NCI-H2107 (cell line): ENCODE data around the gene CASTOR1.

Experiments used
- DNase-seq: peaks from one replicate; lab custom pipeline; 2025; lab: John Stamatoyannopoulos, UW

Gene CASTOR1

DNA sequence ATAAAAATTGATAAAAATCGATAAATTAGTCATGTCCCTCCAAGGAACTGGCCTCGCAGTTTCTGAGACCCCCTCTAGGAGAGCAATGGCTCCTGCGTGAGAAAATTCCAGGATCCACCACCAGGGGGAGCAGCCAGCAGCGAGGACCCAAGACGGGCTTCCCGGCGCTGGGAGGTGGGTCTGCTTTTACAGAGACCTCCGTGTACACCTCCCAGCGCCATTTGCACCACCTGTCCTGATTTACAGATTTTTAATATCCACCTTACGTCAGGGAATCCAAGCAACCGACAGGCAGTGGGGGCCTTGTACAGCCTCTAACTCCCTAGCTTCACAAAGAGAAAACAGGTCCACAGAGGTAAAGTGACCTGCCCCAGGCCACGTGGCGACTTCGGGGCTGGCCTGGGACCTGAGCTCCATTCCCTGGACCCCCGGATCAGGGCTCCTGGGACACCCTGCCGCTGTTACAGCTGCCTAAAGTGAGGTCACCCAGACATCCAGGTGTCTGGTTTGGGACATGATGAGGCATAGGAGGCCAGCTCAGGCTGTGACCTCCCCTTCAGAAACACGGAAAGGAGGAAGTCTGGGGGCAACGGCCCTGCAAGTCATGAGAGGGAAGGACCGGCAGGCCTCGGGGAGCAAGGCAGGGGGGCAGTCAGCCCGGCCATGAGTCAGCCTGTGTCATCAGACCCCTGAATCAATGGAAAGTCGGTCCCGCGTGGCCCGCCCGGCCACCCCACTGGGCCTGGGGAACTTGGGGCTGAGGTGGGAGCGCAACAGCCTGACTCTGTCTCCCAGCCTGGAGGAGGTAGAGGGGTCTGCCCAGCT, 26.2 kb downstream of the CASTOR1 start:
- DNase-seq, result peak; percentile 24

DNA sequence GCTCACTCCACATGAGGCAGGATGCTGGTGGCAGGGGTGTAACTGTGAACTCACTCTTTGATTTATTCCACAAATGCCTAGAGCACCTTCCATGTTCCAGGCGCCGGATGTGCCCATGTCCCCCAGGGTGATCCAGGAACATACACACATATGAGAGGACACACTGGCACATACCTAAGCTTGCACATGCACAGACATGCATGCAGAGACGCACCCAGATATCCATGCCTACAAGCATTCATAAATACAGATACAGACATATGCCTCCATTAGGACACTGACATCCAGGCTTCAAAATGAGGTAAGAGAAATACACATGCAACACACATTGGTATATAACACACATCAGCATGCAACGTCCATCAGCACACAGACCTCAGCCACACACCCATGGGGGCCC, 27.2 kb downstream of the CASTOR1 start:
- no peak for DNase-seq

DNA sequence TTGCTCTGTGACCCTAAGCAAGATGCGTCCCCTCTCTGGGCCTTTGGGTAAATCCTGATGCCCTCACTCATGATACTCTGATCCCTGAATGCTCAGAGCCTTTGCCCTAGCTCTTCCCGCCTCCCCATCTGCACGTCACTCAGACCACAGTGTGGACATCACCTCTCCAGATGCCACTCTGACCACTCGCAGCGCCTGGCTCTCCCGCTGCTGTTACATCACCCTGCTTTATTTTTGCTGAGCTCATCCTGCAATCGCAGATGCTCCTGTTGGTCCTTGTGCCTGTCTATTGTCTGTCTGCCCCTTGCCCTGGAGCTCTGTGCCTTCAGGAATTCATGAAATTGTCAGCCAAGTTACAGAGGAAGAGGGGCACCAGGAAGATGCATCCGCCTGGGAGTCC, 28.2 kb downstream of the CASTOR1 start:
- DNase-seq, result no peak

DNA sequence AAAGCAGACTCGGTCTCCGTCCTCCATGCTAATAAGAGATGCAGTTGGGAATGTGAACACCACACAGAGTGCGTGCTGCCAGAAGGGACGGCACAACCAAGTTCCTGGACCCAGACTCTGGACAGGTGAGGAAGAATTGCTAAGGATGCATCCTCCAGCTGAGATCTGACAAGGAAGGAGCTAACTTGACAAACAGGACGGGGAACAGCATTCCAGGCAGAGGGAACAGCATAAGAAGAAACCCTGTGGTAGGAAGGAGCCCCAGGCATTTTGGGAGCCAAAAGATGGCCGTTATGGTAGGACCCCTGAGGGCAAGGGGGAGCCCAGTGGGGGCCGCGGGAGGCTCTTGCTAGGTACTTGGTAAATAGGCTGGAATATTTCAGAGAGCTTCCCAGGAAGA, 28.6 kb downstream of the CASTOR1 start:
- no peak for DNase-seq

DNA sequence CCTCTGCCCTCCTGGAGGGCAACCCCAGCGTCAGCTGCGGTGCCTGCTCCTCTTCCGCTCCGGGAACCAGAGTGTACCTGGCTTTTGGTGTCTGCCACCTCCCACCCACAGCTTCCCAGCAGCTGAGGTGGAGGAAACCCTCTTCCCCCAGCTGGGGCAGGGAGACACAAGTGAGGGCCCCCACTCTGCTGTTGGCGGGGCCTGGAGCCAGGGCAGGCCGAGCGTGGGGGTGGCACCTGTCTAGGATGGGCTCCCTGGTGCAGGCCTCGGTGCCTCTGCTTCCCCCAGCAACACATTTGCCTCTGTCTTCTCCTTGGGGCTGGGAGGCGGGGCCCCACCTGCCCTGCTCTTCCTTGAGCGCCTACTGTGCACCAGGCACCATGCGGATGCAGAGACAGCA, 29.0 kb downstream of the CASTOR1 start:
- DNase-seq, result no peak

DNA sequence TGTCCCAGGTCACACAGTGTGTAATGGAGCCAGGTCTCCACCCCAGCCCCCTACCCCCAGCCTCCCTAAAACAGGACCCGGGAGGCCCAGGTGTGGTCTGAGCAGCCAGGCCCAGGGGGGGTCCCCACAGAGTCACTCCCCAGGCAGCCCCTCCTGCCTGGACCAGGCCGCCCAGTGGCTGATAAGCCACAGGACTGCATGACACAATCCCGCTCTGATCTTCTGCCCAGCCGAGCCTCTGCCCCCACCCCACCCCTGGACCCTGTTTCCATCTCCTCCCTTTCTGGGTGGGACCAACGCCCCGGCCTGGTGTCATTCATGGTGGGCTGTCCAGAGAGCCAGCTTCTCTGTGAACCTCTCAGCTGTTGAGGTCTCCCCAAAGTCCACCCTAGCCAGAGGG, 35.0 kb downstream of the CASTOR1 start:
- DNase-seq, result no peak

DNA sequence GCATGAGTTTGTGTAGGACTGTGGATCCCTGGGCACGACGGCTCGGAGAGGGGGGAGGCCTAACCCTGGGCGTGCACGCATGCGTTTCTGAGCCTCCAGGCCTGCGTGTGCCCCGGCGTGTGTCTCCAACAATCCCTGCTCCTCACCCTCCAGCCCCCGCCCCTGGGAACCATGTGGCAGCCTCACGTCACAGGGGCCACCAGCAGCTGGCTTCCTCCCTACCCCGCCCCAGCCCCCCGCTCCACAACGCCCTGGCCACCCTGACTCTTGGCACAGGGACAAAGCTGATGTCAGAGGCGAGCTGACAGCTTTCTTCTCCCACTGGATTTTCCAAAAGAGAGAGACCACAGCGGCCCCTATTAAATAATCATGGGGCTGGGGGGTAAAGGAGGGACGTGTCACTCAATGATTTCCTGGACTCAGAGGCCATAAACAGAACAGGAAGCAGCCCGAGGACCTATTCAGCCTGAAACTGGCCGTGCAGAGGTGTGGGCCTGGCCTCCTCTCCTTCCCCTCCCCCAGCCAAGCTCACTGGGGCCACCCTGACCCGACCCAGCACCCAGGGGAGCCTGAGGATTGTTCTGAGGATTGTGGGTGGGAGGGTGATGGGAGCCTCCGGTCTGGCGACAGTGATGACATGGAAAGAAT, 36.0 kb downstream of the CASTOR1 start:
- DNase-seq, result peak; percentile 22

DNA sequence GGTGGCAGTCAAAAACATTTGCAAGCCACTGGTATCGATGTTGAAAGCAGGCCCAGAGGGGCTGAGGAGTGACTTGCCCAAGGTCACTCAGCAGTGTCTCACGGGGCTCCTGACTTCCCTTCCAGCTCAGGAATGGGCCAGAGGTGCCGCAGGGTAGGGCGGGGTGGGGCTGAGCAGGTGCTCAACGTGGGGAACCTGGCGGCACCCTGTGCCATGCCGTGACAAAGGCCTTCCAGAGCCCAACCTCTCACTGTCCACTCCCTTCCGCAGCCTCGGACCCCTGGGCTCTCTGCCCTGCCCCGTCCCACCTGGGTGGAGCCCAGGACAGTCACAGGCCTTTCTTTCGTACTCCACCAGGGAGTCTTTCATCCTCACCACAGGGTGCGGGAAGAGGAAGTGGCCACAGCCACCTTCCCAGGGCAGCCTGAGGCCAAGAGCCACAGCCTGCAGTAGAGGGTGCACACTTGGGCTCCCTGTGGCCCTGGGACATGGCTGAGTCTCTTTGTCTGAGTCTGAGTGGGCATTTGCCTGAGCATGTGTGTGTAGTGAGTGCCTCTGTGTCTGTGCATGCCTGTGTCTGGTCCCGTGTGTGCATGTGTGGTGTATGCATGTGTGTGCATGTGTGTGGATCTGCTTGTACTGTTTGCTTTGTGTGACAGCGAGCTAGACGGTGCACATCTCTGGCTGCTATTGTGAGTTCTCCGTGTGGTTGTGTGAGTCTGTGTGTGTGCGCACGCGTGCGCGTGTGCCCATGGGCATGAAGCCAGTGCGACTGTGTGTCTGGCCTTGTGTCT, 36.7 kb downstream of the CASTOR1 start:
- DNase-seq, result no peak

DNA sequence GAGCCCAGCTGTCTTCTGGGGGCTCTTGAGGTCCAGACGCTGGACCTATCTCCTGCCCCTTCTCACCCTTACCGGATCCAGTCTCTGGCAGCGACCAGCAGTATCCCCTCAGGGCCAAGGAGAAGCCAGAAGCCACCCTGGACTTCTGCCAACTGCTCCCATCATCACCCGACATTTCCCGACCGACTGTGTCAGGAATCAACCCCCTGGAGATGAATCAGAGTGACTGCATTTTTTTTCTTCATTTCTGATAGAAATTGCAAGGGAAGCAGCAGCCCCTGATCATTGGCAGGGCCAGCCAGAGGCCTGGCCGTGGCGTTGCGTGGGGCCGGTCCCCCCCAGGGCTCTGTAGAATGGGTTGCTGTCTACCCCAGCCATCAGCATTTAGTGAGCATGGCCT, 37.6 kb downstream of the CASTOR1 start:
- no peak for DNase-seq

DNA sequence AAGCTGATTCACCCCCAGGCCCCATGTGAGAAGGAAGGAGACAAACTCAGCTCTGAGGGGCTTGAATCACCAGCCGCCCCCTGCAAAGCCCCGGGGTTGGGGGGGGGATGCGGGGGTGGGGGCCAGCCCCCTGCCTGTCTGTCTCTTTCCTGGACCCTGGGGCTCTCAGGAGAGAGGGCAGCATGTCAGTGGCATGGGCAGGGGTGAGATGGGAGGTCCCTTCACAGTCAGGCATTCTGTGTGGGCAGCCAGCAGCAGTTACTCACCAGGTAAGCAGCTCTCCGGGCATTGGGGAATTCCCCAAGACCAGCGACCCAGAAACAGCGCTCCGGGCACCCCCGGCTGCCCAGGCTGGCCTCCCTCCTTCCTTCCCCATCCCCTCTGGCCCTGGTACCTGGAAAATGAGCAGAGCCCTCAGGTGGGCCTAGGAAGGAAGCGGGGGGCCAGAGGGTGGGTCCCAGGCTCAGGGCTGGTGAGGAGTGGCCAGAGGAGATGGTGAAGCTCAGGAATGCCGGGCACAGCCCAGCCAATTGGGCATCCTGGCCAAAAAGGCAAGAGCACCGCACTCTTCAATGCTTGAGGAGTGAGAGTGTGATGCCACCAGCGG, 38.5 kb downstream of the CASTOR1 start:
- no peak for DNase-seq

DNA sequence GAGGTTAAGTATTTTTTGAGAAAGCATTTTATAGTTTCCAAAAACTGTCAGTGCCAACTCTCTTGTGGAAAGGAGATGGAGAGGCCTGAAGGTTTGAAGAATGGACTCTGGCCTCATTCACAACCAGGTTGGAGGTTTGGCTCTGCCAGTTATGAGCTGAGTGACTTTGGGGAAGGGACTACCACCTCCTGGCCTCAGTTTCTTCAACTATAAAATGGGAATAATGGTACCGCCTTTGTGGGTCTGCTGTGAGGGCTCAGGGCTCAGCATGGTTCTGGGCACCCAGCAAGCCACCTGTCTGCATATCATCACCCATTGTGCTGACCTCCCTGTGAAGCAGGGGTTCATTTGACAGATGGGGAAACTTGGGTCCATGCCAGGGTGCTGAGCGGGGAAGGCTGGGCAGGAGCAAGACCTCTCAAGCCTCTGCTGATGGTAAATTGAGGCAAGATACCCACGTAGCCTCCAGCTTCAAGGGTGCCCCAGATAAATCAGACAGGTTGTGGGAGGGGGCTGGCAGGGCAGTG, 39.2 kb downstream of the CASTOR1 start:
- no peak for DNase-seq

DNA sequence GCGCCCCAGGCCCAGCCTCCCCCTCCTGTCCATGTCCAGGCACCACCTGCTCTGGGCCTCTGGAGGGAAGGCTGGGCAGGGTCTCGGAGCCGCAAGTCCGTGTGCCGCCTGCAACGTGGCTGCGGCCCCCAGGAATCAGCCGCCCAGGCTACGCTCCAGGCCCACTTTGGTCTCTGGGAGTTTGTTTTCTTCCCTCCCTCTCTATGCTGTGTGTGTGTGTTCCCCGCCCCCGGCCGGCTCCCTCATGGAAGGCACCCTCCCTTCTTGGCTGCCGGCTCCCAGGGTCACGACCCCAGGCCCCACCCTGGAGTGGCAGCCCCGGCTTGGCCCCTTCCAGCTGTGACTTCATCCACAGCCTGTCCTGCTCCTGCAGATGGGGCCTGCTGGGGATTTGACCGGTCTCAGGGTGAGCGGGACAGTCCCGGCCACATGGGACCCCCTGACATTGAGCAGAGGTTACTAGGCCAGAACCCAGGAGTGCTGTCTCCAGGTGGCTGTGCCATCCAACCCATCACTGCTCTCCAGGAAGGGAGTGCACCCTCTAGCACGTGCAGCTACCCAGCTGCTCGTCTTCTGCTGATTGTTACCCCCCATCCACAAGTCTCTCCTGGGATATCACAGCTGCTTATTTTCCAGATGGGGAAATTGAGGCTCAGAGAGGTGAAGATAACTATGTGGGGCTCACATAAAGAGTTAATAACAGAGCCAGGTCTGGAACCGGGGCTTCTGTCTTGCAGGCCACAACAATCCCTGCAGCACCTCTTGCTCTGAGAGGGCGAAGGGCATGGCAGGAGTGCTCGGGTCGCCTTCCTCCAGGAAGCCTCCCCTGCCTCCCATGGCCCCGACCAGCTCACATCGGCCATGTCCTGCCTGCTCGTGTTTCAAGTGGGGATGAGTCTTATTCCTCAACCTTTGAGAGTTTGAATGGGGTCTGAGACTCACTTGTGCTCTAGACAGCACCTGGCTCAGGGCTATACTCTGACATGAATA, 40.0 kb downstream of the CASTOR1 start:
- no peak for DNase-seq

DNA sequence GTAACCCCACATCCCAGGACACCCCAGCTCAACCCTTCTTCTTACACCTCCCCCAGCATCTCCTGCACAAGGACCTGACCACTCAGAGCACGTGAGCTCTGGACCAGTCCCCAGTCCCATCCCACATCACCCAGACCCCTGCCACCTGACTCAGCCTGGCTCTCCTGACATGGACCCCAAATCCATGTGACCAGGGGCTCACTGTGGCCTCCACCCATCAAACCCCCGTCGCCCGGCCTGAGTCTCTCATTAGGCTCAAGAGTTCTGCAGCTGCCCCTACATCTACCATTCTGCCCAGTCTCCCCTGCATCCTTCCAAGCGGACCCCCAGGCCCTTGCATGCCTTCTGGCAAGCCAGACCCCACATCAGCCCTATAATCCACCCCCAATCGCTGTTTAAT, 40.8 kb downstream of the CASTOR1 start:
- DNase-seq, result no peak

DNA sequence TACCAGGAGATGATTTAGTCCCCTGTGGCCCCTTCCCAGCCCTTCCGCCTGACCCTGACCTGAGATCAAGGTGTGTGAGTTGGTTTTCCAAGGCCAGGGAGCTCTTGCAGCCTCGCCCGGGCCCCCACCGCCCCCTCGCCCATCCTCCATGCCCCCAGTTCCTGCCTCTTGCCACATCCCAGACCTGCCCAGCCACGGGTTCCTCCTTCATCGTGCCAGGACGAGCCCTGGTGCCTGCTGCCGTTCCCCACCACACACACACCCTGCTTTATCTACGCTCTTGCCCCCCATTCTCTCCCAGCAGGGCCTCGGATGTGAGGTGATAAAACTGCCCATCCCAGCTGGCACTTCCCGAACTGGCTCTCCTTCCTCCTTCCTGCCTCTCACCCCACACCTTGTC, 41.3 kb downstream of the CASTOR1 start:
- DNase-seq, result no peak

DNA sequence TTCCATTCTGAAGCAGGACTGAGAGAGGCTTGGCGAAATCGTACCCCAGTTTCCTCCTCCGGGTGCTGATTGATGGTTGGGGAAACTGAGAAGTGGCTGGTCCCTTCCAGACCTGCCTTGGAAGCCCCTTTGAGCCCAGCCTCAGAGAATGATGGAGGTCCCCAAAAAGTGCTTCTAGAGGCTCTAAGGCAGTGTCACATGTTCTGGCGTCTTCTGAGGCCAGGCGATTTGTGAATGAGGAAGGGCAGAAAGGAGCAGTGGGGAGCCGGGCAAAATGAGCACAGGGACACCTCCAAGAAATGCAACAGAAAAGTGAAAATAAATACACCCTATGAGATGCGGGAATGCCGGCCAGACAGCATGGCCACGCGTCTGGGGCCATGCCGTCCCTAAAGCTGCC, 41.7 kb downstream of the CASTOR1 start:
- DNase-seq, result no peak

DNA sequence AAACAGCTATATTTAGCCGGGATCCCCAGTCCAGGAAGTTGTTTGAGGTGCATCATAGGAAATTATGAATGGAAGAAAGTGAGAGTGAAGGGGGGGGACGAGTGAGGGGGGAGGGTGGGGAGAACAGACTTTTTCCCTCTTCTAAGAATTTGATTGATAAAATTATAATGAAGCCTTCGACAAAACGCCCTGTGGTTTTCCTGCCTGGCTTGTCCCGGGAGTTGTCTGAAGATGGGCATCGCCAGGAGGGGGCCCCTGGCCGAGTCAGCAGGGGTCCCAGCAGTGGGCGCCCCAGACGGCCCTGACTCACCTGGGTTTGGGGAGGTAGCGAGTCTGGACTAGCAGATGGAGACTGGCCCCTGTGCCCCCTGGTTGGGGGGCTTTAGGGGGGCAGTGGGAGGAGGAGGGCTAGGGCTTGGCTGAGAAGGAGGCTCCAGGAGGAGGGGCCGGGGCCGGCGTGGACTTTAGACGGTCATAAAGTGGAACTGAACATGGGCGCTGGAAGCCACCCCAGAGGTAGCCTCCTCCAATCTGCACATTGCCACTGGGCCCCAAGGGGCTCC, 42.4 kb downstream of the CASTOR1 start:
- no peak for DNase-seq

DNA sequence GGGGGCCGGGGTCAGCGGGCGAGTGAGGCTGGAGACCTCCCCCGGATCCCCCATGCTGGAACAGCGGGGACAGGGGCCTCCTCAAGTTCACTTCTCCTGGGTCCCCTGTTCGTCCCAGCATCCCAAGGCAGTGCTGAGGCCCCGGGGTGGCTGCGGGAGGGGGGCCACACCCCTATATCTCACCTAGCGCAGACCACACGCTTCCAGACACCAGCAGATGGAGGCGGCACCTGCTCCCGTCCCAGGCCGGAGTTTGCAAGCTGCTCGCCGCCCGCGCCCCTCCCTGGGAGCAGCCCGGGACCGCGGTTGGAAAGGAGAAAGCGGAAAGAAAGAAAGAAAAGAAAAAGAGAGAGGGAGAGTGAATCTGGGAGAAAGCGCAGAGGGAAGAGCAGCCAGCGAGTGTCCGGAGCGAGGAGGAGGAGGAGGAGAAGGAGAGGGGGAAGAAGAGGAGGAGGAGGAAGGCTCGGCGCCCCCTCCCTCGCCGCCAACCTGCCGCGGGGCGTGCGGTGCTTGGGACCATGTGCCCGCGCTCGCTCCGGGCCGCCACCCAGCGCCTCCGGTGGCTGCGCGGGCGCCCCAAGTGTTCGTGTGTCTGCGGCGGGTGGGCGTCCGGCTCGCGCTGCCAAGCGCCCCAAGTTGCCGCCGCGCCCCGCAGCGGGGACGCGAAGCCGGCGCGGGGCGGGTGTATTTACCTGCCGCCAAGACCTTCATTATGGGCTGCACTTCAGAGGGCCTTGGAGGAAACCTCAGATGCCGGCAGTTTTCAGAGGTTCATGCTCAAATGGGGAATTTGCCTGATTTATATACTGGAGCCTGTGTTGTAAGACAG, 43.1 kb downstream of the CASTOR1 start, which contains the start of gene LIF:
TSS of gene LIF (minus strand) at position 775 of the 829 bp plus-strand sequence. CDS start at position 711, 64 bp downstream.
- no peak for DNase-seq

DNA sequence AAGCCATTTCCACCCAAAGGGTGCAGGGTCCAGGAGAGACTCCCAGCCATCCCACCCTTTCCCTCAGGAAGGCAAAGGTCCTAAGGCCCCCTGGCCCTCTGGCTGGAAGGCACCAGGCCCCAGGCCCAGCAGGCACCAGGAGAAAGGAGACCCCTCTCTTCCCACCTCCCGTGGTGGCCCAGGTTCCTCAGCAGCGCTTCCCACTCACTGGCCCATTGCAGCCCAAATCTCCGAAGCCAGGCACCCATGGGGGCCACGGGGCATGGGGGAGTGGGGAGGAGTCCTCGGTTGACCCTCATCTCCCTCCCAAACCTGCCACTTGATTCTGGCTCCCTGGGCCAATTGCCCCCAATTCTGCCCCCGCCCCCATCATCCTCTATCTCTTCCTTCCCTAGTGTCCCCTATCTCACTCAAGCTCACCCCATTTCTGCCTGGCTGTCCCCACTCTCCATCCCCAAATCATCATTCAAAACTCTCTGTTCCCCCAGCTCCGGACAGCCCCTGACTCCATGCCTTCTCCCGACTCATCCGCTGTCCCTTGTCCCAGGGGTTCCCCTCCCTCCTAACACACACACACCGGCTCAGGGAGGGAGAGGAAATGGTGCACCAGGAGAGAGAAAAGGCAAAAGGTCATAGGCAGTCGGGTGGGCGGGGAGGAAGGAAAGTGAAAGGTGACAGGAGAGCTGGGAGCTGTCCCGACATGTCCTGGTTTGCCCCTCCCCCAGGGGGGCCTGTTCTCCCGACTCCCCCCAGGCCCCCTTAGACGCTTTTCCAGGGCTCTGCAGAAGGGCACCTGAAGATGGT, 43.9 kb downstream of the CASTOR1 start:
- DNase-seq, result no peak

DNA sequence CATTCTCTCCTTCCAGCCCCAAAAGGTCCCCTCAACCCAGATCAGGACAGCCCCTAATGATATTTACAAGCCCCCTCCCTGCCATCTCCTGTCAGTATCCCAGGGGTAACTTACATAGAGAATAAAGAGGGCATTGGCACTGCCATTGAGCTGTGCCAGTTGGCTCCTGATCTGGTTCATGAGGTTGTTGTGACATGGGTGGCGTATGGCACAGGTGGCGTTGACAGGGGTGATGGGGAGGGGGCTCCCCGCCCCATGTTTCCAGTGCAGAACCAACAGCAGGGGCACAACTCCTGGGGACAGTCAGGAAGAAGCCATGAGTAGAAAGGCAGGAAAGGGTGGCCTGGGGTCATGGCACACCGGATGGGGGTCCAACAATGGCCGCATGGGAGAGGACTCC, 44.7 kb downstream of the CASTOR1 start:
- DNase-seq, result no peak
